GM12878 (cell line): ENCODE data around the gene ATF7. TPM values are rescaled to one million over a fixed set of nuclear protein-coding genes. Genes with fewer than 3 reads are reported as not detected.

Experiments used
- BMI1 ChIP-seq: fragments of 450-650 bp; IDR thresholded peaks from 2 replicates; pipeline ENCODE4 v1.6.1; 2016; ENCODE audit warnings: mild to moderate bottlenecking, moderate library complexity, borderline replicate concordance
- CREM ChIP-seq: IDR thresholded peaks from 2 replicates; pipeline ENCODE4 v1.6.1; 2014; ENCODE audit warnings: antibody characterized with exemption, low read depth
- EGR1 ChIP-seq, 2 experiments: IDR thresholded peaks; 1 replicate in 1 of 2; 2 replicates in 1 of 2; pipeline ENCODE4 v1.6.1; 2011 to 2012; ENCODE audit warnings: low read depth in 2 of 2, low read length in 2 of 2, borderline replicate concordance in 1 of 2, mild to moderate bottlenecking in 1 of 2, moderate library complexity in 1 of 2
- FOS ChIP-seq: IDR thresholded peaks from 3 replicates; pipeline ENCODE4 v1.6.1; 2011; ENCODE audit warnings: borderline replicate concordance; ENCODE audit not compliant: insufficient read length; ENCODE audit errors: extremely low read depth
- GABPA ChIP-seq: IDR thresholded peaks from 2 replicates; pipeline ENCODE4 v1.6.1; 2014; ENCODE audit warnings: antibody characterized with exemption, low read depth, mild to moderate bottlenecking, inconsistent platforms
- MTA2 ChIP-seq: fragments of 450-650 bp; IDR thresholded peaks from 2 replicates; pipeline ENCODE4 v1.6.1; 2016; ENCODE audit warnings: low read depth, mild to moderate bottlenecking, moderate library complexity
- POLR2A ChIP-seq: IDR thresholded peaks from 2 replicates; pipeline ENCODE4 v1.6.1; 2011; ENCODE audit warnings: low read depth, mild to moderate bottlenecking, low read length
- POLR2AphosphoS5 ChIP-seq: IDR thresholded peaks from 2 replicates; pipeline ENCODE4 v1.6.1; 2011; ENCODE audit warnings: mild to moderate bottlenecking, low read length, inconsistent platforms
- polyA plus RNA-seq, 11 experiments: library from polyadenylated mRNA; depleted of rRNA in 4 of 11; unstranded in 6 of 11; stranded (reverse) in 5 of 11; fragments of >200 nt; fragmentation: Nextera tagmentation in 4 of 11; fragmentation: Illumina TruSeq in 1 of 11; extraction: Ambion mirVana in 4 of 11; extraction: Trizol in 1 of 11; gene quantifications; 1 replicate in 1 of 11; 2 replicates in 10 of 11; pipeline versions ENCODE4 v1.2.1 to v1.2.3, GENCODE V29; 2011 to 2016; ENCODE audit warnings: inconsistent platforms in 2 of 11, missing spikeins in 2 of 11, low read depth in 1 of 11
- small RNA-seq: library from RNA; depleted of rRNA; stranded (forward); fragments of <200 nt; gene quantifications from one replicate; pipeline ENCODE3, GENCODE V24; 2014
- total RNA-seq, 4 experiments: library from RNA; depleted of rRNA in 3 of 4; stranded (reverse); fragments of >200 nt in 3 of 4; fragmentation: Illumina TruSeq in 1 of 4; extraction: Trizol in 1 of 4; gene quantifications; 2 replicates each; pipeline versions ENCODE4 v1.2.1 to v1.2.3, GENCODE V29; 2013 to 2021

The ATF7 gene
- total and polyA plus RNA-seq, 10 of the 15 experiments (the other 5 are each of a cell fraction or from before 2014, with no cell fraction given) = 9.1 to 30.7 (median 21.8) TPM

GRCh38 chr12:53459097-53459496 is 167.1 kb downstream of the ATF7 start (continued):
- TF ChIP-seq CREM (no peak), EGR1 (IDR thresholded peaks at IDR 0.05; ENCODE audit: borderline replicate concordance in 1 of 2, low read depth in 2 of 2, low read length in 2 of 2) (no peak), FOS (no peak), MTA2 (no peak), BMI1 (no peak), POLR2AphosphoS5 (no peak; the same call in 1 of the 2 replicates), GABPA (no peak), POLR2A (no peak)

Small RNA genes lying within 50 kb of the gene (small RNA-seq; reads per million reads assigned to genes)
- not detected for gene AC023509.3

Other genes starting within 250 kb of the ATF7 start
Only the 7 nearest of the 10 such genes appear.
- 155 and 164 TPM in 2 replicates for gene PCBP2, start 174.3 kb downstream of the ATF7 start, total RNA-seq (2014; rRNA removed)
- gene PCBP2, start 174.3 kb downstream of the ATF7 start, total RNA-seq (2014; rRNA removed; fragmentation: Illumina TruSeq; extraction: Trizol) = 162 and 177 TPM in 2 replicates
- gene PCBP2, start 174.3 kb downstream of the ATF7 start, total RNA-seq (2021) = 803 and 817 TPM in 2 replicates
- 276 and 336 TPM in 2 replicates for gene PCBP2, start 174.3 kb downstream of the ATF7 start, polyA plus RNA-seq (2011; rRNA removed)
- 629 and 689 TPM in 2 replicates for gene PCBP2, start 174.3 kb downstream of the ATF7 start, polyA plus RNA-seq (2014; fragmentation: Illumina TruSeq; extraction: Trizol)
- gene PCBP2, start 174.3 kb downstream of the ATF7 start, polyA plus RNA-seq (2014; fragmentation: Nextera tagmentation; extraction: Ambion mirVana) = 100 to 1,000 TPM; 318 to 348 TPM
- gene PCBP2, start 174.3 kb downstream of the ATF7 start, polyA plus RNA-seq (2014; rRNA removed) = 337 and 342 TPM in 2 replicates
- gene PCBP2, start 174.3 kb downstream of the ATF7 start, polyA plus RNA-seq (2016; fragmentation: Nextera tagmentation; extraction: Ambion mirVana) = 100 to 1,000 TPM; 109 to 127 TPM
- 8.5 and 10.1 TPM in 2 replicates for gene MAP3K12, start 126.9 kb downstream of the ATF7 start, total RNA-seq (2014; rRNA removed)
- gene MAP3K12, start 126.9 kb downstream of the ATF7 start, total RNA-seq (2014; rRNA removed; fragmentation: Illumina TruSeq; extraction: Trizol) = 4.8 and 5.2 TPM in 2 replicates
- 9.4 and 10.4 TPM in 2 replicates for gene MAP3K12, start 126.9 kb downstream of the ATF7 start, total RNA-seq (2021)
- gene MAP3K12, start 126.9 kb downstream of the ATF7 start, polyA plus RNA-seq (2011; rRNA removed) = 8.7 and 14.9 TPM in 2 replicates
- 6.1 and 9.4 TPM in 2 replicates for gene MAP3K12, start 126.9 kb downstream of the ATF7 start, polyA plus RNA-seq (2014; fragmentation: Illumina TruSeq; extraction: Trizol)
- gene MAP3K12, start 126.9 kb downstream of the ATF7 start, polyA plus RNA-seq (2014; fragmentation: Nextera tagmentation; extraction: Ambion mirVana) = 1 to 10 TPM in 1 of 2 experiments, under 1 TPM in 1; 0.45 to 1.2 TPM
- gene MAP3K12, start 126.9 kb downstream of the ATF7 start, polyA plus RNA-seq (2014; rRNA removed) = 13.6 and 14.1 TPM in 2 replicates
- gene MAP3K12, start 126.9 kb downstream of the ATF7 start, polyA plus RNA-seq (2016; fragmentation: Nextera tagmentation; extraction: Ambion mirVana) = 1 to 10 TPM; 4.2 to 4.6 TPM
- 46.1 and 47.1 TPM in 2 replicates for gene TARBP2, start 125.1 kb downstream of the ATF7 start, total RNA-seq (2014; rRNA removed)
- gene TARBP2, start 125.1 kb downstream of the ATF7 start, total RNA-seq (2014; rRNA removed; fragmentation: Illumina TruSeq; extraction: Trizol) = 21.4 and 26.1 TPM in 2 replicates
- 42.4 and 43.2 TPM in 2 replicates for gene TARBP2, start 125.1 kb downstream of the ATF7 start, total RNA-seq (2021)
- gene TARBP2, start 125.1 kb downstream of the ATF7 start, polyA plus RNA-seq (2011; rRNA removed) = 18.3 and 30.4 TPM in 2 replicates
- gene TARBP2, start 125.1 kb downstream of the ATF7 start, polyA plus RNA-seq (2014; fragmentation: Illumina TruSeq; extraction: Trizol) = 13.6 and 22.1 TPM in 2 replicates
- 1 to 10 TPM; 5.5 to 9.4 TPM for gene TARBP2, start 125.1 kb downstream of the ATF7 start, polyA plus RNA-seq (2014; fragmentation: Nextera tagmentation; extraction: Ambion mirVana)
- gene TARBP2, start 125.1 kb downstream of the ATF7 start, polyA plus RNA-seq (2014; rRNA removed) = 44.2 and 54.0 TPM in 2 replicates
- gene TARBP2, start 125.1 kb downstream of the ATF7 start, polyA plus RNA-seq (2016; fragmentation: Nextera tagmentation; extraction: Ambion mirVana) = 10 to 100 TPM; 58.7 to 60.1 TPM
- gene NPFF, start 118.9 kb downstream of the ATF7 start, total RNA-seq (2014; rRNA removed) = 0.23 TPM in 1 of 2 replicates, not detected in the other
- not detected in 2 replicates for gene NPFF, start 118.9 kb downstream of the ATF7 start, total RNA-seq (2014; rRNA removed; fragmentation: Illumina TruSeq; extraction: Trizol)
- not detected in 2 replicates for gene NPFF, start 118.9 kb downstream of the ATF7 start, total RNA-seq (2021)
- gene NPFF, start 118.9 kb downstream of the ATF7 start, polyA plus RNA-seq (2011; rRNA removed) = not detected in 2 replicates
- gene NPFF, start 118.9 kb downstream of the ATF7 start, polyA plus RNA-seq (2014; fragmentation: Illumina TruSeq; extraction: Trizol) = not detected in 2 replicates
- gene NPFF, start 118.9 kb downstream of the ATF7 start, polyA plus RNA-seq (2014; fragmentation: Nextera tagmentation; extraction: Ambion mirVana) = under 1 TPM; 0.21 to 0.69 TPM
- gene NPFF, start 118.9 kb downstream of the ATF7 start, polyA plus RNA-seq (2014; rRNA removed) = 0.22 TPM in 1 of 2 replicates, not detected in the other
- not detected for gene NPFF, start 118.9 kb downstream of the ATF7 start, polyA plus RNA-seq (2016; fragmentation: Nextera tagmentation; extraction: Ambion mirVana)
- gene ATP5MC2, start 49.7 kb upstream of the ATF7 start, total RNA-seq (2014; rRNA removed) = 401 and 458 TPM in 2 replicates
- 403 and 422 TPM in 2 replicates for gene ATP5MC2, start 49.7 kb upstream of the ATF7 start, total RNA-seq (2014; rRNA removed; fragmentation: Illumina TruSeq; extraction: Trizol)
- gene ATP5MC2, start 49.7 kb upstream of the ATF7 start, total RNA-seq (2021) = 380 and 418 TPM in 2 replicates
- 202 and 379 TPM in 2 replicates for gene ATP5MC2, start 49.7 kb upstream of the ATF7 start, polyA plus RNA-seq (2011; rRNA removed)
- 642 and 648 TPM in 2 replicates for gene ATP5MC2, start 49.7 kb upstream of the ATF7 start, polyA plus RNA-seq (2014; fragmentation: Illumina TruSeq; extraction: Trizol)
- gene ATP5MC2, start 49.7 kb upstream of the ATF7 start, polyA plus RNA-seq (2014; fragmentation: Nextera tagmentation; extraction: Ambion mirVana) = 1,000 to 10,000 TPM in 1 of 2 experiments, 100 to 1,000 TPM in 1; 972 to 1,090 TPM
- gene ATP5MC2, start 49.7 kb upstream of the ATF7 start, polyA plus RNA-seq (2014; rRNA removed) = 470 and 606 TPM in 2 replicates
- gene ATP5MC2, start 49.7 kb upstream of the ATF7 start, polyA plus RNA-seq (2016; fragmentation: Nextera tagmentation; extraction: Ambion mirVana) = 100 to 1,000 TPM; 581 to 601 TPM
- gene CALCOCO1, start 101.1 kb upstream of the ATF7 start, total RNA-seq (2014; rRNA removed) = 13.7 and 15.7 TPM in 2 replicates
- 13.4 and 13.7 TPM in 2 replicates for gene CALCOCO1, start 101.1 kb upstream of the ATF7 start, total RNA-seq (2014; rRNA removed; fragmentation: Illumina TruSeq; extraction: Trizol)
- 18.1 and 18.6 TPM in 2 replicates for gene CALCOCO1, start 101.1 kb upstream of the ATF7 start, total RNA-seq (2021)
- 44.6 and 55.9 TPM in 2 replicates for gene CALCOCO1, start 101.1 kb upstream of the ATF7 start, polyA plus RNA-seq (2011; rRNA removed)
- gene CALCOCO1, start 101.1 kb upstream of the ATF7 start, polyA plus RNA-seq (2014; fragmentation: Illumina TruSeq; extraction: Trizol) = 24.5 and 27.2 TPM in 2 replicates
- 1 to 10 TPM; 2.8 to 4.4 TPM for gene CALCOCO1, start 101.1 kb upstream of the ATF7 start, polyA plus RNA-seq (2014; fragmentation: Nextera tagmentation; extraction: Ambion mirVana)
- gene CALCOCO1, start 101.1 kb upstream of the ATF7 start, polyA plus RNA-seq (2014; rRNA removed) = 14.1 and 19.0 TPM in 2 replicates
- 10 to 100 TPM; 12.5 to 12.7 TPM for gene CALCOCO1, start 101.1 kb upstream of the ATF7 start, polyA plus RNA-seq (2016; fragmentation: Nextera tagmentation; extraction: Ambion mirVana)
- gene CISTR, start 125.6 kb upstream of the ATF7 start, total RNA-seq (2014; rRNA removed) = not detected in 2 replicates
- gene CISTR, start 125.6 kb upstream of the ATF7 start, total RNA-seq (2014; rRNA removed; fragmentation: Illumina TruSeq; extraction: Trizol) = not detected in 2 replicates
- not detected in 2 replicates for gene CISTR, start 125.6 kb upstream of the ATF7 start, total RNA-seq (2021)
- 0.19 and 0.26 TPM in 2 replicates for gene CISTR, start 125.6 kb upstream of the ATF7 start, polyA plus RNA-seq (2011; rRNA removed)
- not detected in 2 replicates for gene CISTR, start 125.6 kb upstream of the ATF7 start, polyA plus RNA-seq (2014; fragmentation: Illumina TruSeq; extraction: Trizol)
- not detected for gene CISTR, start 125.6 kb upstream of the ATF7 start, polyA plus RNA-seq (2014; fragmentation: Nextera tagmentation; extraction: Ambion mirVana)
- not detected in 2 replicates for gene CISTR, start 125.6 kb upstream of the ATF7 start, polyA plus RNA-seq (2014; rRNA removed)
- gene CISTR, start 125.6 kb upstream of the ATF7 start, polyA plus RNA-seq (2016; fragmentation: Nextera tagmentation; extraction: Ambion mirVana) = not detected